Heart right ventricle (tissue), 16 donors: Measurements from ENCODE around the gene ZNF532. TPM values are rescaled to one million over a fixed set of nuclear protein-coding genes. Genes with fewer than 3 reads are reported as not detected.

ENCODE experiments used
- ATAC-seq, 8 donors: fragments of 200-7000 bp; cut with Tn5 transposase; one replicate each; pipeline ENCODE4 v1.9.1; 2020; ENCODE audit warnings: mild to moderate bottlenecking in 8 of 8, moderate library complexity in 8 of 8, moderate number of reproducible peaks in 1 of 8
- DNase-seq, 2 donors: peaks; one replicate each; pipeline ENCODE4 v3.0.0-alpha.2; 2020
- H3K27ac ChIP-seq, 10 donors: fragments of 200-600 bp; sonication (generic) in 2 of 10; one replicate each; pipeline versions ENCODE4 v1.5.0 to v1.8.0; 2020 to 2022; ENCODE audit warnings: mild to moderate bottlenecking in 3 of 10
- H3K27me3 ChIP-seq, 7 donors: fragments of 200-600 bp; one replicate each; pipeline ENCODE4 v1.8.0; 2021 to 2022; ENCODE audit warnings: mild to moderate bottlenecking in 2 of 7
- H3K36me3 ChIP-seq, 9 donors: fragments of 200-600 bp; sonication (generic) in 1 of 9; one replicate each; pipeline versions ENCODE4 v1.5.0 to v1.8.0; 2020 to 2022; ENCODE audit warnings: mild to moderate bottlenecking in 2 of 9
- H3K4me1 ChIP-seq, 9 donors: fragments of 200-600 bp; sonication (generic) in 1 of 9; one replicate each; pipeline versions ENCODE4 v1.5.0 to v1.8.0; 2020 to 2022; ENCODE audit warnings: mild to moderate bottlenecking in 4 of 9
- H3K4me3 ChIP-seq, 10 donors: fragments of 200-600 bp; sonication (generic) in 2 of 10; one replicate each; pipeline versions ENCODE4 v1.5.0 to v1.8.0; 2020 to 2022; ENCODE audit warnings: mild to moderate bottlenecking in 7 of 10, moderate library complexity in 2 of 10
- H3K9me3 ChIP-seq, 11 donors: fragments of 200-600 bp in 10 of 11; sonication (generic) in 2 of 11; one replicate each; pipeline versions ENCODE4 v1.5.0 to v1.8.0; 2013 to 2022; ENCODE audit warnings: mild to moderate bottlenecking in 2 of 11, control low read depth in 1 of 11, moderate library complexity in 1 of 11
- CTCF ChIP-seq, 9 donors: fragments of 200-600 bp; sonication (generic) in 2 of 9; IDR thresholded peaks; one replicate each; pipeline versions ENCODE4 v1.5.0 to v1.8.0; 2021 to 2022; ENCODE audit warnings: antibody characterized with exemption in 9 of 9, mild to moderate bottlenecking in 5 of 9, moderate library complexity in 1 of 9
- WGBS, 2 donors: extraction: QIAGEN DNeasy Blood & Tissue Kit; methylation state at CpG; one replicate each; pipeline ENCODE4 v1.1.7; 2013; ENCODE audit warnings: inconsistent platforms in 1 of 2; 5-methylcytosine and 5-hydroxymethylcytosine counted together
- intact Hi-C, 10 donors: fragments of 100-400 bp; cut with DNase I; formaldehyde crosslinking; loops; one replicate each; pipeline versions ENCODE4 v1.11.1 to v1.14.2; 2022
- polyA plus RNA-seq, 2 donors: library from polyadenylated mRNA; stranded (reverse); fragments of 200-250 nt; gene quantifications; one replicate each; pipeline ENCODE4 v1.2.3, GENCODE V29; 2013
- total RNA-seq, 10 donors: library from RNA; stranded (reverse); fragmentation: NEBNext Ultra II Directional in 3 of 10; extraction: Animal tissue kit (Norgen Biotek cat#: 25700) in 3 of 10; gene quantifications; one replicate each; pipeline versions ENCODE4 v1.2.1 to v1.2.4, GENCODE V29; 2021 to 2023
- donor health status: Arrhythmogenic right ventricular cardiomyopathy.
- donor health status: ischemic (EF 13 %, LVEDD 7.1; RV severe dilation, severe dysfunction).
- donor health status: healthy with polysubstance abuse.
- donor health status: DM: no; HTN: yes; CAD: no.
- donor health status: DM: no; HTN: no; CAD: no.
- donor health status: ischemic (EF 25% LVEDD 6.9; RV normal size, moderate dysfunction).
- donor health status: ischemic (EF 25% LVEDD 5.7; RV mildly dilated, moderate dysfunction).
- donor health status: healthy.
- donor health status: DM: yes; HTN: yes; CAD: no.
- donor health status: Ischemic cardiomyopathy.
- donor health status: ischemic (EF 35%, LVEDD 5.7; RV mildly dilated, moderate dysfunction).
- donor health status: nonischemic (EF 11% LVEDD 7.7; RV severe dilation, severe dysfunction).
- donor health status: DM: yes; HTN: yes; CAD: no.
- donor health status: PGD.
- donor health status: ischemic (EF 29% LVEDD 5.4; RV normal size, mild dysfunction).
- donor health status: nonischemic (EF 23%, LVEDD 6.1; RV moderate dilation, normal function).

ZNF532 gene
- total and polyA plus RNA-seq, 12 donors: 13.8 to 71.4 (median 64.6) TPM

- no peak for ATAC-seq
These were observed 127.9 kb downstream of the ZNF532 start for GRCh38 chr18:58992301-58993231.

GRCh38 chr18:58993260-58993659, 128.6 kb downstream of the ZNF532 start:
- intact Hi-C loops: loop anchor here in 4 of 10 donors (5.0 to 10.0 kb wide), 5 partner anchors 36 to 208 kb away; partner anchors contain the start of gene ZNF532 (in 1 of the 4)
- Histone ChIP-seq H3K27me3 (no peaks in the 10 kb centered on the region), H3K27ac (peak overlapping the region in 9 of 10 donors; percentile 70 to 94 (median 87)), H3K4me1 (peaks cover 13 to 86% (median 74%) of the 10 kb centered on the region in 9 donors), H3K4me3 (no peak overlapping the region), H3K36me3 (no peaks in the 10 kb centered on the region), H3K9me3 (peaks cover 0 to 13% (median 0%) of the 10 kb centered on the region in 11 donors)
- DNase-seq (peak in 1 of 2 donors; percentile 47), ATAC-seq (peak in 2 of 8 donors; percentile 24 to 31)
- WGBS, 2 donors: 40 to 50% methylated on average over 4 of the region's 4 CpGs
- TF ChIP-seq CTCF (IDR thresholded peaks at IDR 0.05): no peak

More at GRCh38 chr18:58992301-58993231, 127.9 kb downstream of the ZNF532 start:
- TF ChIP-seq CTCF (IDR thresholded peaks at IDR 0.05): no peak
- Histone ChIP-seq H3K4me3 (no peak overlapping the region), H3K27ac (peak overlapping the region; percentile 37 to 94 (median 85)), H3K36me3 (no peaks in the 10 kb centered on the region), H3K27me3 (no peaks in the 10 kb centered on the region), H3K9me3 (peaks cover 0 to 13% (median 0%) of the 10 kb centered on the region in 11 donors), H3K4me1 (peaks cover 10 to 81% (median 67%) of the 10 kb centered on the region in 9 donors)
- intact Hi-C loops: loop anchor here in 4 of 10 donors (5.0 to 10.0 kb wide), 5 partner anchors 35 to 208 kb away; partner anchors contain the start of gene ZNF532 (in 1 of the 4)
- 44 to 67% methylated on average over 16 of the region's 16 CpGs for WGBS, 2 donors
- no peak for DNase-seq

- intact Hi-C loops: loop anchor here in 5 of 10 donors (5.0 to 10.0 kb wide), 5 partner anchors 52 to 213 kb away; partner anchors contain the start of gene ZNF532 (in 1 of the 5)
These were observed 131.0 kb downstream of the ZNF532 start for GRCh38 chr18:58995663-58996062.

More at GRCh38 chr18:58995663-58996062, 131.0 kb downstream of the ZNF532 start:
- Histone ChIP-seq H3K27ac (peak overlapping the region in 9 of 10 donors; percentile 70 to 94 (median 87)), H3K4me1 (peaks cover 14 to 88% (median 77%) of the 10 kb centered on the region in 9 donors), H3K9me3 (no peaks in the 10 kb centered on the region), H3K36me3 (no peaks in the 10 kb centered on the region), H3K4me3 (no peak overlapping the region), H3K27me3 (no peaks in the 10 kb centered on the region)
- no peak for TF ChIP-seq CTCF (IDR thresholded peaks at IDR 0.05)
- DNase-seq (no peak), ATAC-seq (no peak)
- WGBS, 2 donors: 40 to 45% methylated on average over 5 of the region's 5 CpGs
